Stromal cell of bone marrow (primary cell): Measurements from ENCODE around the gene TMEM184A.

Experiments
- DNase-seq: peaks from one replicate; pipeline ENCODE4 v3.0.0-alpha.2; 2012; ENCODE audit warnings: low read depth

TMEM184A gene

GRCh38 chr7:1567896-1568510 is 12.0 kb upstream of the TMEM184A start:
- DNase-seq = peak; percentile 82

- peak; percentile 91 for DNase-seq
Measured at GRCh38 chr7:1567049-1567771, 11.2 kb upstream of the TMEM184A start.

- no peak for DNase-seq
Measured at GRCh38 chr7:1566687-1567048, 10.7 kb upstream of the TMEM184A start.

- peak; percentile 39 for DNase-seq
Measured at GRCh38 chr7:1564603-1565022, 8.6 kb upstream of the TMEM184A start.

GRCh38 chr7:1563981-1564602 is 8.1 kb upstream of the TMEM184A start:
- DNase-seq = no peak

- no peak for DNase-seq
Measured at GRCh38 chr7:1562597-1563051, 6.6 kb upstream of the TMEM184A start.

- no peak for DNase-seq
Measured at GRCh38 chr7:1562116-1562515, 6.1 kb upstream of the TMEM184A start.

- no peak for DNase-seq
Measured at GRCh38 chr7:1561036-1561940, 5.3 kb upstream of the TMEM184A start.

- no peak for DNase-seq
Measured at GRCh38 chr7:1560620-1561031, 4.6 kb upstream of the TMEM184A start.

- DNase-seq = no peak
Measured at GRCh38 chr7:1559626-1560590, 3.9 kb upstream of the TMEM184A start.

GRCh38 chr7:1558841-1559625 is 3.0 kb upstream of the TMEM184A start:
- DNase-seq = no peak

GRCh38 chr7:1558181-1558811 is 2.3 kb upstream of the TMEM184A start:
- no peak for DNase-seq

GRCh38 chr7:1557771-1558170 is 1.8 kb upstream of the TMEM184A start:
- no peak for DNase-seq

GRCh38 chr7:1557006-1557405 is 1.0 kb upstream of the TMEM184A start:
- no peak for DNase-seq

- no peak for DNase-seq
Measured at GRCh38 chr7:1555046-1555812, 776 bp downstream of the TMEM184A start.

- DNase-seq = no peak
Measured at GRCh38 chr7:1554333-1555045, 1.5 kb downstream of the TMEM184A start.

- DNase-seq = no peak
Measured at GRCh38 chr7:1553512-1554210, 2.3 kb downstream of the TMEM184A start.

GRCh38 chr7:1552200-1552599 is 3.8 kb downstream of the TMEM184A start:
- no peak for DNase-seq
